Natural killer cell (primary cell): ENCODE results near the gene HYDIN. TPM values are rescaled to one million over a fixed set of nuclear protein-coding genes. Genes with fewer than 3 reads are reported as not detected.

Experiments used
- ATAC-seq, 3 donors: fragments of 150-1000 bp in 2 of 3; fragments of 200-7000 bp in 1 of 3; cut with Tn5 transposase; 1 replicate in 1 of 3; 2 replicates in 2 of 3; pipeline ENCODE4 v1.10.0; 2021; ENCODE audit warnings: mild to moderate bottlenecking in 2 of 3, moderate library complexity in 2 of 3
- DNase-seq, 2 donors: peaks; one replicate each; pipeline versions ENCODE4 v3.0.0 to v3.0.0-alpha.2; 2013 to 2021; ENCODE audit warnings: mixed read lengths in 1 of 2
- H3K27ac ChIP-seq: one replicate; pipeline ENCODE4 v1.5.1; 2013; ENCODE audit warnings: mild to moderate bottlenecking, low read length
- H3K27me3 ChIP-seq: one replicate; pipeline ENCODE4 v1.6.1; 2013; ENCODE audit warnings: low read length; ENCODE audit not compliant: control insufficient read depth, insufficient read depth
- H3K36me3 ChIP-seq: one replicate; pipeline ENCODE4 v1.6.1; 2013; ENCODE audit warnings: low read length; ENCODE audit not compliant: control insufficient read depth, insufficient read depth
- H3K4me1 ChIP-seq: one replicate; pipeline ENCODE4 v1.6.1; 2013; ENCODE audit warnings: low read length; ENCODE audit not compliant: control insufficient read depth, insufficient read depth
- H3K4me3 ChIP-seq: one replicate; pipeline ENCODE4 v1.5.1; 2013; ENCODE audit warnings: low read length
- H3K9me3 ChIP-seq: one replicate; pipeline ENCODE4 v1.6.1; 2013; ENCODE audit warnings: low read length; ENCODE audit not compliant: control insufficient read depth, insufficient read depth
- H3K27ac Mint-ChIP-seq, 2 donors: one replicate each; pipeline ENCODE4 v1.8.0; 2022; ENCODE audit warnings: mild to moderate bottlenecking in 2 of 2, mixed read lengths in 2 of 2, moderate library complexity in 1 of 2
- H3K27me3 Mint-ChIP-seq, 2 donors: one replicate each; pipeline ENCODE4 v1.8.0; 2022; ENCODE audit warnings: low read depth in 2 of 2, mixed read lengths in 2 of 2
- H3K36me3 Mint-ChIP-seq: one replicate; pipeline ENCODE4 v1.8.0; 2022; ENCODE audit warnings: mixed read lengths
- H3K4me1 Mint-ChIP-seq, 2 donors: one replicate each; pipeline ENCODE4 v1.8.0; 2022; ENCODE audit warnings: mixed read lengths in 2 of 2
- H3K4me3 Mint-ChIP-seq: one replicate; pipeline ENCODE4 v1.8.0; 2022; ENCODE audit warnings: mild to moderate bottlenecking, moderate library complexity, mixed read lengths
- H3K9me3 Mint-ChIP-seq, 2 donors: one replicate each; pipeline ENCODE4 v1.8.0; 2022; ENCODE audit warnings: mixed read lengths in 2 of 2
- WGBS: methylation state at CpG from one replicate; pipeline ENCODE4 v1.1.7; 2013; ENCODE audit warnings: missing lambda C conversion rate; ENCODE audit not compliant: insufficient coverage; 5-methylcytosine and 5-hydroxymethylcytosine counted together
- intact Hi-C: fragments of 100-400 bp; cut with micrococcal nuclease; formaldehyde crosslinking; loops from one replicate; pipeline ENCODE4 v1.14.2; 2022
- total RNA-seq, 4 donors: library from RNA; stranded (reverse); fragments of 120-200 nt in 1 of 4; gene quantifications; one replicate each; pipeline versions ENCODE4 v1.2.3 to v1.2.4, GENCODE V29; 2013 to 2022
- TF ChIP-seq, protein P1 (sequence below): fragments of 200-600 bp; IDR thresholded peaks from one replicate; pipeline ENCODE4 v1.8.0; 2022; ENCODE audit warnings: antibody characterized with exemption

Gene HYDIN
- total RNA-seq, 3 donors from 2014 or later (not counting 1 experiment from before 2014, with no cell fraction given): 0.43 to 1.1 (median 0.82) TPM

DNA sequence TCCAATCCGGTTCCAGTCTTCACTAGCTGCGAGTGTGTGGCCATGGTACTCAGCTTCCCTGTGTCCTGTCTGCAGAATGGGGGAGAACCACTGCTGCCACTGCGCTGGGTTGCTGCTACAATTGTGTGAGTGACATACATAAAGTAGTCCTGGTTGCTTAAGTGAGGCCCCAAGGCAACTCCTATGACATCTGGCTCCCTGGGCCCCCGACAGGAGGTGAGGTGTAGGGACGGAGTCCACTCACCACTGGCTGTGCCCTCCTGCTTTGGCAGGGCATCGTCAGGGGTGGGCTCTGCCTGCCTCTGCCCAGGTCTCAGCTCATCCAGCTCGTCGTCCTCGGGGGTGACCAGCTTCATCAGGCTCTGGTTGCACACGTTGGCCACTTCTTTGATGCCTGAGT lies 450.0 kb downstream of the HYDIN start:
- intact Hi-C loops: no loop called here
- Histone ChIP-seq H3K9me3 (no peaks in the 10 kb centered on the region), H3K4me1 (no peaks in the 10 kb centered on the region), H3K36me3 (peaks cover 76% of the 10 kb centered on the region), H3K27ac (no peak overlapping the region), H3K27me3 (no peaks in the 10 kb centered on the region), H3K4me3 (no peak overlapping the region)
- Mint-ChIP-seq H3K9me3 (no peaks in the 10 kb centered on the region), H3K4me1 (no peaks in the 10 kb centered on the region), H3K27ac (no peak overlapping the region), H3K4me3 (no peak overlapping the region), H3K36me3 (peaks cover 19% of the 10 kb centered on the region), H3K27me3 (no peaks in the 10 kb centered on the region)
- ATAC-seq (no peak), DNase-seq (no peak)
- TF ChIP-seq, protein P1, sequence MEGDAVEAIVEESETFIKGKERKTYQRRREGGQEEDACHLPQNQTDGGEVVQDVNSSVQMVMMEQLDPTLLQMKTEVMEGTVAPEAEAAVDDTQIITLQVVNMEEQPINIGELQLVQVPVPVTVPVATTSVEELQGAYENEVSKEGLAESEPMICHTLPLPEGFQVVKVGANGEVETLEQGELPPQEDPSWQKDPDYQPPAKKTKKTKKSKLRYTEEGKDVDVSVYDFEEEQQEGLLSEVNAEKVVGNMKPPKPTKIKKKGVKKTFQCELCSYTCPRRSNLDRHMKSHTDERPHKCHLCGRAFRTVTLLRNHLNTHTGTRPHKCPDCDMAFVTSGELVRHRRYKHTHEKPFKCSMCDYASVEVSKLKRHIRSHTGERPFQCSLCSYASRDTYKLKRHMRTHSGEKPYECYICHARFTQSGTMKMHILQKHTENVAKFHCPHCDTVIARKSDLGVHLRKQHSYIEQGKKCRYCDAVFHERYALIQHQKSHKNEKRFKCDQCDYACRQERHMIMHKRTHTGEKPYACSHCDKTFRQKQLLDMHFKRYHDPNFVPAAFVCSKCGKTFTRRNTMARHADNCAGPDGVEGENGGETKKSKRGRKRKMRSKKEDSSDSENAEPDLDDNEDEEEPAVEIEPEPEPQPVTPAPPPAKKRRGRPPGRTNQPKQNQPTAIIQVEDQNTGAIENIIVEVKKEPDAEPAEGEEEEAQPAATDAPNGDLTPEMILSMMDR: no peak
- WGBS: 97% methylated on average over 10 of the region's 10 CpGs

DNA sequence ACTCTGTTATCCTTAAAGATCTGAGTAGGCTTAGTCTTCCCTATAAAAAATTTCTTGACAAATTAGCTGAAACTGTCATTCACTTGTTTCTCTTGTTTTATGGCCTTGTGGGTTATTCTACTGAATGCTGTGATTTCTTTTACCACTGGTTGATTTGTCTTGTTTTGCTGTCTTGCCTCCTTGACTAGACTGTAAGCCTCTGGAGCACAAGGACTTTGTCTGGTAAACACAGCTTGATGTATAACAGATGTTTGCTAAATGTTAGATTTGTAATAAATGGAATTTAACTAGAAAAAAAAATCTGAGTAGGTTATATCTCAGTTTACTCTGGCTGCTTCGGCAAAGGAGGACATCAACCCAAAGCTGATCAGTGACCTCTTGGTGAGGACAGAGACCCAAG lies 451.2 kb downstream of the HYDIN start:
- H3K9me3 Mint-ChIP-seq: no peaks in the 10 kb centered on the region
- peaks cover 70% of the 10 kb centered on the region for H3K36me3 ChIP-seq
- DNase-seq: no peak
- no peaks in the 10 kb centered on the region for H3K4me1 Mint-ChIP-seq
- no peak overlapping the region for H3K4me3 Mint-ChIP-seq
- WGBS: 97% methylated on average over 1 of the region's 1 CpG
- H3K27ac ChIP-seq: no peak overlapping the region
- H3K27ac Mint-ChIP-seq: no peak overlapping the region
- intact Hi-C loops: no loop called here
- TF ChIP-seq, protein P1: no peak
- peaks cover 16% of the 10 kb centered on the region for H3K36me3 Mint-ChIP-seq
- no peaks in the 10 kb centered on the region for H3K4me1 ChIP-seq
- H3K9me3 ChIP-seq: no peaks in the 10 kb centered on the region
- no peak overlapping the region for H3K4me3 ChIP-seq
- ATAC-seq: no peak
- no peaks in the 10 kb centered on the region for H3K27me3 Mint-ChIP-seq
- H3K27me3 ChIP-seq: no peaks in the 10 kb centered on the region

DNA sequence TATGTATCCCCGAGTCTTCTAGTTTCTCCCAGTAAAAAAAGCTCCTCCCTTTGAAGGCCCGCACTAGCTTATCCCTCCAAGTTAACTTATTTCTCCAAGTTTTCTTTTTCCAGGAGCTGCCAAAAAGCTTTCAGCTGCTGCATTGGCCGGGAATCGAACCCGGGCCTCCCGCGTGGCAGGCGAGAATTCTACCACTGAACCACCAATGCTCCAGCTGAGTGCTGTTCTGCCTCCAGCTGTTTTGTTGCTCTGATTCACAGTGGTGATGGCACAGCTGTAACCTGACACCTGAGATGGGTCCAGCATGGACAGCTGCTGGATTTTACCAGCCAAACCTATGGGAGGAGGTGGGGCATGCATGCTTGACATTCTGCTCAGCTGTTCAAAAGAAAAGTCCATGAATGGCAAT lies 451.6 kb downstream of the HYDIN start:
- no peaks in the 10 kb centered on the region for H3K27me3 ChIP-seq
- Mint-ChIP-seq H3K9me3 (no peaks in the 10 kb centered on the region), H3K36me3 (peaks cover 11% of the 10 kb centered on the region), H3K27ac (no peak overlapping the region), H3K4me3 (no peak overlapping the region), H3K27me3 (no peaks in the 10 kb centered on the region), H3K4me1 (no peaks in the 10 kb centered on the region)
- ATAC-seq: no peak
- TF ChIP-seq, protein P1: no peak
- DNase-seq: no peak
- H3K4me1 ChIP-seq: no peaks in the 10 kb centered on the region
- intact Hi-C loops: no loop called here
- no peaks in the 10 kb centered on the region for H3K9me3 ChIP-seq
- H3K4me3 ChIP-seq: no peak overlapping the region
- H3K27ac ChIP-seq: no peak overlapping the region
- 98% methylated on average over 8 of the region's 8 CpGs for WGBS
- H3K36me3 ChIP-seq: peaks cover 67% of the 10 kb centered on the region

DNA sequence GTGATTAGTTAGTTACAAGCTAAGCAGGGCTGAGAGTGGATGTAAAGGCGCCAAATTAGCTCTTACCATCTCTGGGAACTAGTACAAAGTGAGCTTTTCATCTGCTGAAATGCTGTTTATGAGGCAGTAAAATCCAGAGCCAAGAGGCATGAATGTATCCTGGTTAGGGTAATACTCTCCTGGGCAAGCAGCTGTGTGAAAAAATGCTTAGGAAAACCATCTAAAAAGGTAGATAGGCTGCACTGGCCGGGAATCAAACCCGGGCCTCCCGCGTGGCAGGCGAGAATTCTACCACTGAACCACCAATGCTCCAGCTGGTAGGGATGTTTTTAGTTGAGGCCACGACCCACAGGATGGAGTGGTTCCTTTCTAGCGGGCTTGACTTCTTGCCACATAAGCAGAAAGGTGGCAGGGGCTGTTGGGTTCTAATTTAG lies 452.5 kb downstream of the HYDIN start:
- TF ChIP-seq, protein P1: no peak
- WGBS: 83% methylated on average over 4 of the region's 8 CpGs
- Mint-ChIP-seq H3K4me1 (no peaks in the 10 kb centered on the region), H3K36me3 (peaks cover 7% of the 10 kb centered on the region), H3K4me3 (no peak overlapping the region), H3K27ac (no peak overlapping the region), H3K27me3 (no peaks in the 10 kb centered on the region), H3K9me3 (no peaks in the 10 kb centered on the region)
- Histone ChIP-seq H3K27ac (no peak overlapping the region), H3K36me3 (peaks cover 58% of the 10 kb centered on the region), H3K4me1 (no peaks in the 10 kb centered on the region), H3K27me3 (no peaks in the 10 kb centered on the region), H3K4me3 (no peak overlapping the region), H3K9me3 (no peaks in the 10 kb centered on the region)
- no peak for DNase-seq
- intact Hi-C loops: no loop called here
- ATAC-seq: no peak
